HUDEP-2 (cell line): Measurements from ENCODE around the gene AFF3.

Experiments
- DNase-seq, 76 experiments: peaks; one replicate each; lab custom pipeline; 2025; ENCODE audit not compliant: unreplicated experiment in 76 of 76; lab: John Stamatoyannopoulos, UW

AFF3 gene

DNA sequence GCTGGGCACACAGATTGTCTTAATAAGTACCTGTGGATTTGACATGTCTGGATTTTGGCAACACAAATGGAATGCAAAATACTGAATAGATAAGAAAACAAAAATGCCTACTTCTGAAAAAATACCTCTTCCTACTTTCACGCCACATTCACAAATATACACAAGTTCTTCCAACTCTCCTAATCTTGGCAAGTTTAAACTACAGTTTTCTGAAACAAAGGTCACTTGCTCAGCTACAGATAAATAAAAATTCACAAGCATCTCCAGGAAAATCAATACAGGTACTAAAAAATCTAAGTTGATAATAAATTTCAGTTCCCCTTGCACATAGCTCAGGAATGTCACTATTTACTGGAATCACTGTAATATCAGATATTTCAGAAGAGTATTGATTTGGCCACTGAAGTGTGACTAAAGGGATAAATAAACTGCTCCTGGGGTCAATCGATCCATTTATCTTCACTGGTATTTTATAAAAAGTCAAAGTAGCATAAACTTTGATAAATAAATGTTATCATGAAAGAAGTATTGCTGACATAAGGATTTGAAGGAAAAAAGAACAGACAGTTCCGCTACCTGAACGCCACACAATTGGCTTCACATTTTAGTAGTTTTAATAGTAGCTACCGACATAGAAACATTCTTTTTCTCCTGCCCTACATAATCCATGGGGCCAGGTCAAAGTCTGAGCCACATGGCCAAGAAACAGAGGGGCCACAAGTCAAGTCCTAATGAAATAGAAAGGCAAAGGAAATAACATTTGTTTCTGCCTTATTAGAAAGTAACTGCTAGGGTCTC lies 243.1 kb downstream of the AFF3 start:
- DNase-seq, result no peak

DNA sequence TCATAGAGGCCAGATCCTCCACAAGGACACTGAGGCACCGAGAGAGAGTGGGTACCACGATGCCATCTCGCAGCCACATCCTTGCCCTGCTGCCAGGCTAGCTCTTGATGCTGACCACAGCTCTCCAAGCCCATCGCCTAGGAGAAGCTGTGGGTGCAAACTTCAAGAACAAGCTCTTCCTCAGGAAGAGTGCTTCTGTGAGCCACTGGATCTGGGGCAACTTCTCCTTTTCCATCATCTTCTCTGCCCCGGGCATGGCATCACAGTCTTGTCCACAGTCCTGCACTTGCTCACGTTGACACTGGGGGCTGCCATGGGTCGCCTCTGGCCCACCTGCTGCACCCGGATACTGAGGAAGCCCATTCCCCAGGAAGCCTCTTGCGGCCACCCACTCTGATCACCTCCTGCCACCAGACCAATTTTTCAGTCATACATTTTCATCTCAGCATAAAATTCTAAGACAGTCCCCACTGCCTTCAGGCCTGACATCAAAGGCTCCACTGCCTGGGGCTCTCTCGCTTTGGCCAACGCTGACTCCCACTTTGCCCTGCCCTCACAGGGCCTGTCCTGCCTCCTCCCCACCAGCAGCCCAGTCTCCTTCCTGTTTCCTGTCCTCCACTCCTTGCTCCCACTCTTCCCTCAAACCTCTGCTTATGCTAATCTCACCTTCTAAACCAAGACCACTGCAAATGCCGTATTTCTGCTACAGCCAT lies 243.9 kb downstream of the AFF3 start:
- DNase-seq, result no peak

DNA sequence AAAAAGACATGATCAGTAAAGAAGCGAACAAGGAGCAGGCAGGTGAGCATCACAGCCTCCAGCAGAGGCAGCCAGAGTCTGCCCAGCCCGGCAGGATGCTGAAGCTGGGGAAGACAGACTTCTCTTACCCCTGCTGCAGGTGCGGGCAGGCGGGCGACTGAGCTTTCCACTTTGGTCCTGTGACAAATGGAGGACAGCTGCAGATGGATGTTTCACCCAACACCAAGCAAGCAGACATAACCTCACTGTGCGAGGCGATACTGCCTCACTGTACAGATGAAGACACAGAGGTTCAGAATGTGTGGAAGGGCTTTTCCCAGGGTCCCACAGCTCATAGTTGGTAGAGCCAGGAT lies 251.0 kb downstream of the AFF3 start:
- no peak for DNase-seq

DNA sequence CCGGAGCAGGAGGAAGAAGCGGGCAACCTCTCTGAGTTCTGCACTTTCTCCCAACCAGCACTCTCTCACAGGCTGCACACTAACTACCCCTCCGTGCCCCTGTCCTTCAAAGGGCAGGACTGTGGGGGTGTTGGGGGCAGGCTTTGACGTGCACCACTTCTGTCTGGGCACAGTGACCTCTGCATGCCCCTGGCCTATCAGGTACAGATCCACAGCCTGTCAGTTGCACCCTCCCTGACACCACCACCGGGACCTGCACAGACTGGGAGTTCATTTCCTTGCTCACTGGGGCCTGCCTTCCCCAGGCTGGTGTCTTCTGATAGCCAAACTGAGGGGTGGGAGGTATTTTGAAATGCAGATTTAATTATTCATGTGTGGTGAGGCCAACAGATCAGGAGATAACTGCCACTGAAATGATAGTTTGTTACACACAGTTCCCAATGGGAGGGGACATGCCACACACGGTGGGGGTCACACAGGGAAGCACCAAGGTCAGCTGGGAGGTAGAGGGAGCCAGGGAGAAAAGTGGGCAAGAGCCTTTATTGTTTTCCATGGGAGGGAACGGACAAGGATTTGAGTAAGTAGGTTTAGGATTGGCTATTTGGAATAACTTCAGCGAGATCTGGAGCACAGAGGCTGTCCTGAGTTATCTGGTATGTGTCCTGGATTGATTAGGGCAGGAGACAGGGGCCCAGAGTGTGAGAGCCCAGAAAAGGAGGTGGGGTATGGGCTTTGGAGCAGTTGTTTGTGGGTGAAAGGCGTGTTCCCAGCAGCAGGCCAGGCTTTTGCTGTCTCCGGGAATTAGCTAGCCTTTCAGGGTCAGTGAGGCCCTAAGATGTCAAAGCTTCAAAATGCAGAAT lies 251.6 kb downstream of the AFF3 start:
- DNase-seq, result no peak

DNA sequence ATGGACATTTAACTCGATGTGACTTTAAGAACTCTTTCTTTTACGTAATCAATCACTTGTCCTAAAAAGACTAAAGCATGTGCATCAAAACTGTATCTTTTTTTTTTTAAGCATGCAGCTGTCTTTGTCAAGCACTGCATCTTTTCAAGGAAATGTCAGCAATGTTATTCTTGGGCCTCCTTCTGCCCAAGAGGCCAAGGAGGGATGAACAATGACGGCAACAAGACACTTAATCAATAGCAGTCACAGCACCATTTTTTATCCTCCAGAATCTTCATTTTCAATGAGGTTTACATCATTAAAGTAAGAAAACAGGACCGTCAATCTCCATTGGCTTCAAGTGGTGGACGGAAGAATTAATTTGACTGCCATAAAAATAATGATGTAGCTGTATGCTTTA lies 253.8 kb downstream of the AFF3 start:
- no peak for DNase-seq

DNA sequence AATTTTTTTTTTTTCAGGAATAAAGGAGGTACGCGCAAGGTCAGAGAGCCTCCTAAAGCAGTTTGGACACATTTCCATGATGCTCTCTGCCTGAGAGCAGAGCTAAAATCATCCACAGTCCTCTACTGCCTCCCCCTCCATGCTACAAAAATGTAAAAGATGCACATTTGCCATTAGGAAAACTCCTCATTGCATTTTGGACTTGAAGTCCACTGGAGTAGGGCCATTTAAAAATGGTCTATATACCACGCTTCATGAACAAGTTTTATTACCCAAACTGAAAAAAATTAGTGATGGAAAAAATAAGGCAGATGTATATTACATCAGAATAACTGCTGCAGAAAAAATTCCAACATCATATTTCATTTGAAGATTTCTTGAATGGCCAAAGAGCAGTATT lies 256.0 kb downstream of the AFF3 start:
- DNase-seq, result no peak

DNA sequence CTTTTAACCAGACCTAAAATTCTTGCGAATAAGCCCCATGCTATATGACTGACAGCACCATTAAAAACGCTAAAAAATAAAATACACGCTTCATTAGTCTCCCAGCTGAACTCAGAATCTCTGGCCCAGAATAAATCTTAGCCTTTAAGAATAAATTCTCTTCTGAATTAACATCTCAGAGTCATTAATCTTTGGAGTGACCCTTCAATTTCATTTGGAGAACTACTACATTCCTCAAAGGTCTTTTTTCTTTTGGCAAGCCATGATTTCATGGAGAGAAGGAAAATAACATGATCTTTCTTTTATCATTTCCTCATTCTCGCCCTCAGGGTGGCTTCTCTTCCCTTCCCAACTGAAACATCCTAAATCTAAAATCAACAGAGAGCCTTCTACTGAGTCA lies 259.0 kb downstream of the AFF3 start:
- no peak for DNase-seq

DNA sequence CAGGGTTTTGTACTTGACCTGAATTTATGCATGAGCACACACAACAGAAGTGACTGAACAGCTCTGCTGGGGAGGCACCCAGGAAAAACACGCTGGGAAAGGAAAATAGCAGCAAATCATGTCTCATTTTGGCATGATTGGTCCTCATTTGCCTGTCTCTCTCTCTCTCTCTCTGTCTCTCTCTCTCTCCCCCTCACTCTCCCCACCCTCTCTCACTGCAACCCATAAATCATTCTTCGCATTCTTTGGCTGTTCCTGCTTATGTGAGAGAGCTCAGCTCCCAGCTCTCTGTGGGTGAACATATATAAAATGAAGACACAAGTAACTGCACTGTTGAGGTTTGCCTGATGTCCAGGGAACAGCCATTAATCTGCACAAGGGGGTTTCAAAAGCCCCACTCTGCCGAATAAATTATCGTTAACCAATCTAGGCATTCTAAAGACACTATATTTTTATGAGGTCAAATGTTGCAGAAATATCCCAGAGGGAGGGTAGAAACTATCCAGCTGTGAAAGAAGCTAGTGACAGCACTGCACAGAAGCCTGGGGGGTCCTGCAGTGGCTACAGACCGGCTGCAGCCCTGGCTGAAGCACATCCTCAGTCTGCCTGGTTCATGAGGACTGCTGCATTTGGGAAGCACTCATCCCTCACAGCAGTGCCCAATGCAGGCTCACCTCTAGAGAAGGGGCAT lies 260.3 kb downstream of the AFF3 start:
- no peak for DNase-seq

DNA sequence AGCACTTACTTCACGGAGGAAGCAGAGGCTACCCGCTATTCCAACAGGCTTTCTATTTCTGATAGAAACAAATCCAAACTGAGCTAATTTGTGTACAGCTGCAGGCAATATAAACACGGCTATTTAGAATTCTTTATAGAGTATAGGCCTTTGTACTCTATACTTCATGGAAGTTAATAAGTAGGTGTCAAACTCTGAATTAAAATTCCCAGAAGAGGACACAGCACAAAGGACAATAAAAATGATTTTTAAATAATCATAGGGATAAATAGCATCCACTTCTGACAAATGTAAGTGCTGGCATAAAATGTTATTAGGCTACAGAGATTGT lies 261.5 kb downstream of the AFF3 start:
- DNase-seq, result no peak

DNA sequence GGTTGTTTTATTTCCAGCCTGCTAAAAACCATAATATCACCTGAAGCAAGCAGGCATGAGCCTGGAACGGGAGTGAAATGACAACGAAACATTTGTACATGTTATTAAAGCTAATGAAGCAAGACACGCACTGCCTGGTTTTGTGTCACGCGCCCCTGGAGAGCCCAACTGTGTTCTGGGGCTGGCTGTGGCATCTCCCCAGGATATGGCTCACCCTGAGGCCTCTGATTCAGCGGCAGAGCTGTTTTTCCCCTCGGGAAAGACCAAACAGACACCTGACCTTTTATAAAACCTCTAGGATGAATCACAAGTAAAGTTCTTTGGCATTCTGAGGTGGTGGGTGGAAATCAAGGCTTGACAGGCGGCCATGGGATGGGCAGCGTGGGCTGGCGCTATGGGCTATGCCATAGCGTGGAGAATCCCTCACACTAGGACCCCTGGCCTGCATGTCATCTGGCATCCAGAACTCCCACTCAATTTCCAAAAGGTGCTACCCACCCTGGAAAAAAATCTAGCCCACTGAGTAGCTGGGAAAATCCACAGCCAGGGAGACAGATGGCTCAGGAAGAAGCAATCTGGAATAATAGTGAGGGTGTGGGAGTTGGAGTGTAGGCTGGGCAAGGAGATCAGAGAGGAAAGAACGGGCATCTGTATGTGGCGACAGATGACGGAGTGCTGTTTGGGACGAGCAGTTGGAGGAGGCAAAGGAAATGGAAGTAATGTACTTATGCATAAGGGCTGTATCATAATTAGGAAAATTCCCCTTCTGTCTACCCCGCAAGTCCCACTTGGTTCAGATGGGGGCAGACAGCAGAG lies 262.0 kb downstream of the AFF3 start:
- DNase-seq, result no peak

DNA sequence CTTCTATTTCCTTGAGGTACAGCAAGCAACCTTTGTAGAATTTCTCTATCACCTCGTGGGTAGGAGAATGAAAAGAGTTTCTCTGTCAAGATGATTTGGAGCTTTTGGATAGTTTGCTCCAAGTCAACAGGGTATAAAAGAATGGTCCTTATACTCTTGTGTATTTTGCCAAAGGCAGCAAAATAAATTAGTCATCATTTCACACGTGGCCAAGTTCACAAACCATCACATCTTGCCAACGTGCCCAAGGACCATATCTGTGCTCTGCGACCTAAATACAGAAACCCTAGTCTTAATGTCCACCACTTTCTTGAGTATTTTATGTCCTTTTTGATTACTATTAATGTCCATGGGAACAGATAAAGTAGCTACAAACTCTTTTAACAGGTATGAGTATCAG lies 262.9 kb downstream of the AFF3 start:
- DNase-seq, result no peak

DNA sequence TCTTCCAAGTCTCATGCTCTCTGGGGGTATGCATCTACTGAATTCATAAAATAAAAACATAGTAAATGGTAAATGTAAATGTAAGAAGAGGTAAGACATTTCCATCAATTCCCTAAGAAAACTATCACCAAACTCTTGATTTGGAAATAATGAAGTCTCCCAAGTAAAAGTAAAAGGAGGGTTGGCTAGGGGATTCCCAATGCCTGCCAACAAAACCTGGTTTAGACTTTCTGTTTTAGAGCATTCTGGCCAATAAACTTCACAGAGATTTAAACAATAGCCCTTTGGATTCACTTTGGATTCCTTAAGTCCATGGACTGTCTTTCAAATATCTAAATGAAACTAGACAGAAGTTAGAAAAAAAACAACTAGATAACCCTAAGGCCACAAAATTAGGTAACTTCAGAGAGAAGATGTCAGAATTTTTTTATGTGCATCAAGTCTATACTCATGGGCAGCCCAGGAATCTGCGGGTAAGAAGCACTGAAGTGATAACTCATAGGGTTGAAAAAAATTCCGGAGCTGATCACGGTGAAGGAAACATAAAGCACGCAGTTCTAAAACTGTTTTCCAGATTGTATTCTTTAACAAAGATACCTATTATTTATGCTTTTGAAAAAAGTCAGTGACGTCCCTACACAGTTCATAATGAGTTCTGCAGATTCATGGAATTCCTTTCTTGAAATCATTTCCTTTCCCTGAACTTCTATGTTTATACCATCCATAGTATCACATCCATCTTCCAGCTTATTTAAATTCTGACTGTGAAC lies 263.6 kb downstream of the AFF3 start:
- no peak for DNase-seq

DNA sequence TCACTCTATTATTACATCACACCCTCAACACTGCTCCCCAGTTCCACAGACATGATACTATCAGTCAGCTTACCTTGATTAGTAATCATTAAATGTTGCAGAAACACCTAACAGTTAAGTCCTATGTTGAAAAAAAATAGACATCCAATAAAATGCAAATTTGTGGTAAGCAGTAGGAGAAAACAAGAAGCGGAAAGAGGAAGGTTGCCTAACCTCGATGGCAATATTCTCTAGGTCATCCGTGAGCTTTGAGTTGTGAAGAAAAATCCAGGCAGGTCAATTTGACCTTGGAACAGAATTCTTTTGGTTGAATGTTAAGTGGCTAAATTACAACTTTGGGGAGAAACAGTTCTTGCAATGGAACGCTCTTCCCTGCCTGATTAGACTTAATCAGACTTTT lies 264.4 kb downstream of the AFF3 start:
- DNase-seq, result no peak

DNA sequence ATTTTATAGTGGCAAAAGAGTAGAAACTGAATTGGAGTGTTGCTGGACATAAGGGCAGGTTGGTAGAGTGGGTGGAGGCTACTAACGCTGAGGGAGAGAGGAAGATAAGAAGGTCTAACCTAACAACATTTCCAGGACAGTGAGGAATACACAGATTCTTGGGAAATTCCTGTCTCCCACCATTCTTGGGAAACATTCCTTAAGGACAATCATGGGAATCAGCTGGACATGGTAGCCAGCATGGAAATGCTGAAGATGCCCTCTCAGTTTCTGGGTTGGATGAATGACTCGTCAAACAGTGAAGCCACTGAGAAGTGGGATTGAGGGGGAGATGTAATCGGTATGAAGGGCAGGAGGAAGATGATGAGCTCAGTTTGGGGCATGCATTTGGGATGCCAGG lies 265.4 kb downstream of the AFF3 start:
- DNase-seq, result no peak

DNA sequence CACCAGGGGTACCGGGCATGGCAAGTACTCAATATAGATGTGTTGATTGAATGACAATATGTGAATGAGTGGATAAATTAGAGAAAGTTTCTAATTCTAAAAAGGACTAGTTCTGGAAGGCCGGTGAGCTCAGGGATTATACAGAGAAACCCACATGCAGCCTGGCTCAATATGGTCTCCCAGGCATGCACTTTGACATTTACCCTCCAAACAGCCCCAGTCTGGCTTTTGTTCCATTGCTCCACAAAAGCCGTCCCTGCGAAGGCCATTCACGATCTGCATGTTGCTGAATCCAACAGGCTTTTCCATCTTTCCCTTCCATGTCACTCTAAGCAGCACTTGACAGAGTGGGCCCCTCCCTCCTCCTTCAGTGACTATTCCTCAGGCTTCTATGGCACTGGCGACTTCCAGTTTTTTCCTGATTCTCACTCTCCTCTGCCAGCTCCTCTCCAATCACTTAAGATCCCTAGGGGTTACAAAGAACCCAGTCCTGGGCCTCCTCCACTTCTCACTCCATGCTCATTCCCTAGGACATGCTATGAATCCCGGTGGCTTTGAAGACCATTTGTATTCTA lies 266.7 kb downstream of the AFF3 start:
- DNase-seq, result no peak

DNA sequence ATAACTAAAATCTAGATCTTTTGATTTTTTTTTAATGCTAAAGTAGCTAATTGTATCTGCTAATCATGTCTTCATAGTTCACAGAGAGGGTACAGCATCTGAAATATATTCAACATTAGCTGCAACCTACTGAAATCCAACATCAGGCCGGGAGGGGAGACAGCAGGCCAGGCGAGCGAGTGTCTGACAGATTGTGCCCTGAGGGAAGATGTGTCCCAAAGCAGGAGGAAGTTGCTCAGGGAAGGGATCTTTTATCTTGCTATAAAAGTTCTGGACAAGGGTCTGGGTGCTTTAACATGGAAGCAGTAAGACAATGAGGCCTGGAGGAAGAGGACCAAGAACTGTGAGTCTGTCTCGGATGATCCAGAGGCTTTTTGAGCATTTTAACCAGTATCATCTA lies 274.1 kb downstream of the AFF3 start:
- no peak for DNase-seq

DNA sequence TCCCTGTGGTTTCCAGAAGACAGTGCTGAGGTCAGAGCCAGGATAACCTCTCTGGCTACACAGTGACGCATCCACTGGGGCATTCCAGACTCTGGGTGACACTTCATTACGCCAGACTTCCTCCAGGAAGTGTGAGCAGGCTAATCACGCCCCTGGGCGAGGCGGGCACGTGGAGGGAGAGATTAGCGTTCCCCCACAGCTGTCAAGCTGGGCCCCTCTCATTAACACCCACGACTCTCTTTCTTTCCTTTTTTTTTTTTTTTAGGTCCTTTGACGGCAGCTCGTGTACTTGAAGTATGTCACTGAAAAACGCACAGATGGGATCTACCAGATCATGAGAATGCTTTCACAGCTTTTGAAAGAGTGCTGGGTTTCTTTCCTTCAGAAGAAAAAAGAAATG lies 274.6 kb downstream of the AFF3 start:
- DNase-seq, result no peak

DNA sequence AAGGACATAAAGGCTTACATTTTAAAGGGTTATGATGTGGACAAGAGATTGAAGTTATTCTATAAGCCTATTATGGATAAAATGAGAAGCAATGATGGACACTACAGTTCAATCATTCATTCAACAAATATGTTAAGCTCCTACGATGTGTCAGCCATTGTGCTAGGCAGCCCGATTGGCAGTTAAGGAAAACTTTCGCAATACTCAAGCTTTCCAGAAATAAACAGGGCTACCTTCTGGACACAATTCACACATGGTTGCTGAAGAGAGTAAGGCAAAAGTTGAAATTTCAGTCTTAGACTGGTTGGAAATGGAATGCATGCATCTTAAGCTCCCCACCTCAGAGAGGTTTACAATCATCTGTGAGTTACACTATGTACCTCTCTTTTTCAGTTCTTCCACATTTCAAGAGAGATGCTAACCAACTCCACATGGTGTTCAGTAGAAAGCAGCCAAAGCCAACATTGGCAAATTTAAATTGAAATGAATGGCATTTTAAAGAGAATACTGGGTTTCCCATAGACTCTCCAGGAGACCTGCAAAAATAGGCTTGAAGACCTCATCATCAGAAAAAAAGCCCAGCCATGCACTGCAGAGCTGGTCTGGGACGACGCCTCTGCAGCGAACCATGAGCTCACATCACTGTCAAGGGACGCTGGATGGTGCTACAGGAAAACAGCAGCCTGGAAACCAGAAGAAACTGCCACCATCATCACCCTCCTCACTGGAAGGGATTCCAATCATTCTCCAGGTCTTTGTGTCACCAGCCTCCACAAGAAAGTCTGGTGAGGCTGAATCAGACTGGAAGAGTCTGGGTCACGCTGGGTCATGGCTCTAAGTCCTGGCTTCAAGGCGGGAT lies 276.3 kb downstream of the AFF3 start:
- no peak for DNase-seq
